NCI-H748 treated with DMSO at 0.1 percent for 48 hours (cell line): Measurements from ENCODE around the gene RING1.

ENCODE experiments used
- DNase-seq: peaks from one replicate; lab custom pipeline; 2025; lab: John Stamatoyannopoulos, UW

The RING1 gene

DNA sequence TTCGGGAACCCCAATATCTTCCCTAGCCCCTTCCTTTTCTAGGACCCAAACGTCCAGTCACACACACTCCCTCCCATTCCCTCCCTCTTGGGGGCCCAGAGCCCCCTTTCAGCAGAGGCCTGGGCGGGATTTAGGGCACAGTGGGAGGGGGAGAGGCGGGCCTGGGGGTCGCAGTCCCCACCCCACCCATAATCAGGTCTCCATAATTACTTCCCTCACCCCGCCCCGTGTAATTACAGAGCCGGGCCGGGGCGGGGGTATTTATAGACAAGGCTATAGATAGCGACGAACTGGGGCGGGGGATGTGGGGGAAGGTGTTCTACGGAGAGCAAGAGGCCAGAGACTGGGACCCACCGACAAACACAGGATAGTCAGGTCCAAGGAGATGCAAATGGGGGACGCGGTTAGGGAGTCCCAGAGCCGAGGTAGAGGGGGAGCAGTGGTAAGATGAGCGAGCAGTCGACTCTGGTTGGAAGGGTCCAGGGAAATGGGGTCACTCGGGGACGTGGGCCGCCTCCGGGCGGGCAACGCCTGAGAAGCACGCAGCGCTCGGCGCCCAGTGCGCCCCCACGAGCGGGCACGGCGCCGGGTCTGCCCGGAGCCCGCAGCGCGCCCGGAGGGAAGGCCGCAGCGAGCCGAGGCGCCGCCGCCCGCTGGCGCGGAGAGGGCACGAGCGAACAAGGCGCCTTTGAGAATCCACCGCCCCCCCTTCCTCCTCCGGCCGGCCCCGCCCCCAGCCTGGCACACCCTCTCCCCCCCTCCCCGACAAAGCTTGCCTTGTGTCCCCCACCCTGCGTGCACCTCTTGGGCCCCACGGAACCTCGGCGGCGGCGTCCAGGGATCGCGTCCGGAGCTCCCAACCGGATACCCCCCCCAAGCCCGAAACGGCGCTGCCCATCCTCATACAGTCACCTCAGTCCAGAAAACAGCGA lies 15.4 kb upstream of the RING1 start:
- DNase-seq: peak; percentile 48

DNA sequence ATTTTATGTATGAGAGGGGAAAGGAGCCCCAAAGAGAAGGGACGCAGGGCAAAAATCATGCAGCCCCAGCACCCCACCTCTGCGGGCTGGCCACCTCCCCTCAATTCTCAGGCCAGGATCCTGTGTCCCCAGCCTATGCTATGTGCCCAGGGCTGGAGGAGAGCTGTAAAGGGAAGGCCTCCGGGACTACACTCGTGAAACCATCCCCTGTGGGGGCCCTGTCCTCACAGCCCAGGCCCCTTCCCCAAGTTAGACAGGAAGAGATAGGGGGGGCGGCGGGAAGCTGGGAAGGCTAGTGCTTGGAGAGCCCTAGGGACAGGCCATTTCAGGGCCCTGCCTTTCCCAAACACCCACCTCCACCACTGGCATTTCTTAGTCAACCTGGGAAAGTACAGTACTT lies 14.7 kb upstream of the RING1 start:
- no peak for DNase-seq

DNA sequence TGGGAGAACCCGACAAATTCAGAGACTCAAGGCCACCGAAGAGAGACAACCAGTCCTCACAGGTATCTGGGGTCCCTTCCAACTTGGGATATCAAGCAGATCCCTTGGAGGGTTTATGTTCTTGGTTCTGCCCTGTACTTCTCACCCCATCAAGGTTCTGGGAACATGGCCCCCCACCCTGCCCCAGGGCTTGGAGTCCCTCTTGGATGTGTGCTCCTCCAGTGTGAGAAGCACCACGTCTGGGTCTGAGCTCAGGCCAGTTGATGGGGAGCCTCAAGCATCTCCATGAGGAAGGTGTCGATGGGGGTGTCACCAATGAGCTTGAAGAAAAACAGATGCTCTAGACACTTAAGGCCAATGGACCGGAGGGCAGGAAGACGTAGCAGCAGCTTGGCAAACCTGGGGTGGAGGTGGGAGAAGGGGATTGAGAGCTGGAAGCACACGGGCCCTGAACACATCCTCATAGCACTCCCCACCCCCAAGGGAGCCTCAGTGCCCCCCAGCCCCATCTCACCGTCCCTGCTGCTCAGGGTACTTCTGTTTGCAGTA lies 13.8 kb upstream of the RING1 start:
- no peak for DNase-seq

DNA sequence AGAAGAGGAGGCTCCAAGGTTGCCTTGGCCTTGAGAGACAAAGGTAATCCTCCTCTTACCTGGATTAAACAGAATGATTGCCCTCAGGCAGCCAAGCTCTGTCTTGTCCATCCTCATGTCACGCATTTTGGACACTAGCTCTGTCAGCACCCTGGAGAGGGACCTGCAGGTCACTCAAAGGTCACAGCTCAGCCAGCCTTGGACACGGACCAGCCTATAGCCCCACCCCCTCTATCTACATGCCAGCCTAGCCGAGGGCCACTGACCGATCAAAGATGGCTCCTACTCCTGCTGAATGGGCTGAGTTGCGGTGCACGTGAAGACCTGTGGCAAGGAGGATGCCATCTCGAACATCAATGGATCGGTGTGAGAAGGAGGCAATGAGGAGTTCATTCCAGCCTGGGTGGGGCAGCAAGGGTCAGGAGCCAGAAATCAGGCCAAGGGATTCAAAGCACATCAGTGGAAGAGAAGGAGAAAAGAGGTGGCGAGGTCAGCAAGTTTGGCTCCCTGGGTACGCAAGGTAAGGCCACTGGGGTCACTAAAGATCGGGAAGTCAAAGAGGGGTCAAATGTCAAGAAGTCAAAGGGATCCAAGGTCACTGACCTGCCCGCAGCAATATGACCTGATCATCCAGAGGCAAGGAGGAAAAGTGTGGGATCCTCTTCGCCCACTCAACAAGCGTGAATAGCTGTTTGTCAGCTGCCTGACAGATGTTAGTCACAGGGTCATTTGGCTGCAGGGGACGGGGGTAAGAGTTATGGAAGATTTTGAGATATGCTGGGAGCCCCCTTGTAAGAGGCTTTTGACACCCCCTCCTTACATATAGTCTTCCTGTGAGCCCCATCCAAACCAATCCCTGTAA lies 12.8 kb upstream of the RING1 start:
- DNase-seq: no peak

DNA sequence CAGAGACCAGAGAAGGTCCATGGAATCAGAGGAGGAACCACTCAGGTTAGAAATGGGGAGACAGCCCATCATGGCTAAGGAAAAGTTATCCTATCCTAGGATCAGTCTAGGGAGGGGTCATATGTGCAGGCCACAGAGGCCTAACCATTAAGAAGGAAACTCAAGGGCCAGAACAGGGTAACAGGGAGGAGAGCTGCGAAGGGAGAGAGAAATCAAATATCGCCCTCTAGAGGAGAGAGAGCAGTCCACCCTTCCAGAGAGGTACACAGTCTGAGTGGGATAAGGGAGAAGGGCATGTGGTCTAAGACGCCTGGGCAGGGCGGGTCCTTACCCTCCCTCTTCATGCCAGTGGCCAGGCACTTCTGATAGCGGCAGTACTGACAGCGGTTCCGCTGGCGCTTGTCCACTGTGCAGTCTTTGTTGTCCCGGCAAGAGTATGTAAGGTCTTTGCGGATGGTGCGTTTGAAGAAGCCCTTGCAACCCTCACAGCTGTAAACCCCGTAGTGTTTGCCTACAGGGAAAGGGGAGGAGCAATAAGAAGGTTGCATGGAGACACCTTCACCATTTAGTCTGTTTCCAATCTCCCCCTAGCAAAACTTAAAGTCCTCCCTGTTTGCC lies 10.8 kb upstream of the RING1 start:
- peak; percentile 83 for DNase-seq

DNA sequence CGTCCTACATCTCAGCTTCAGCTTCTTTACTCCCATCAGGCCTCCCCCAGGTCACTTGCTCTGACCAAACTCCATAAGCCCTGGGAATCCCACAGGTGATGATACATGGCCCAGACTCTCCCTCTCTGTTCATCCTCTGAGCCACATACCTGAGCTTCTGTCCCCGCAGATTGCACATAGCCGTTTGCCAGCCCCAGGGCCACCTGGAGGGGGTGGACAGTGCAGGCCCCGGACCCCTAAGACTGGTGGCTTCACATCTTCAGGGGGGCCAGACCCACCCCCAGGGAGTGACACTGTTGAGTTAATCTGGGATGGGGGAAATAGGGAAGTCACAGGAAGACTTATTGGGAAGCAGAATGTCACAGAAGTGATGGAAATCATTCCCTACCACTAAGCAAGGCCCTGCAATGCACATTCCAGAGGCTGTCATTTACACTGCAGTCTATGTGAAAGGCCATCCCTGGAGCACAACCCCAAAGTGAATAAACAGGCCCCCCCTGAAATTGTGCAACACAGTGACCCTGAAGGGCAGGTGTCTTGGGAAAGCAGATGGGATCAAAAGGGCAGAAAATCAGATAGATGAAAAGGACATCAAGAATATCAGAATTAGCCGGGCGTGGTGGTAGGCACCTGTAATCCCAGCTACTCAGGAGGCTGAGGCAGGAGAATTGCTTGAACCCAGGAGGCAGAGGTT lies 10.0 kb upstream of the RING1 start:
- DNase-seq: no peak

DNA sequence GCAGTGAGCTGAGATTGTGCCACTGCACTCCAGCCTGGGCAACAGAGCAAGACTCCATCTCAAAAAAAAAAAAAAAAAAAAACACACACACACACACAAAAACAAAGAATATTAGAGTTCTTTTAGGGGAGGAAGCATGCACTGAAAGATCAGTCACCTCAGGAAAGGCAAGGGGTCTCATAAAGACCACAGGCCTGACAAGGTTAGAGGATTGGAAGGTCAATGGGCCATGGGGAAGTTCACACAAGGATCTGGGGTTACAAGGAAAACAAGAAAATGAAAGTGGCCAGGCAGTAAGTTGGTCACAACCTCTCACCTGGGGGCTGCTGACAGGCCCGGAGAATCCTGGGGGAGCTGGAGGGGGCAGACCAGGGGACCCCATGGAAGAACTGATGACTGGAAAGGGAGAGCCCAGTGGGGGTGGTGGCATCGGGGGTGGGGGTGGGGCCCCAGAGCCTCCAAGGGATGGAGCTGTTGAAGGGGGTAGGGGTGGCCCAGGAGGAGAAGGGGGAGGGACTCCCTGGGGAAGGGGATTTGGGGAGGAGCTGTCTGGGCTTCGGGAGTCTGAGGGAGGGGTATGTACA lies 9.4 kb upstream of the RING1 start:
- no peak for DNase-seq

DNA sequence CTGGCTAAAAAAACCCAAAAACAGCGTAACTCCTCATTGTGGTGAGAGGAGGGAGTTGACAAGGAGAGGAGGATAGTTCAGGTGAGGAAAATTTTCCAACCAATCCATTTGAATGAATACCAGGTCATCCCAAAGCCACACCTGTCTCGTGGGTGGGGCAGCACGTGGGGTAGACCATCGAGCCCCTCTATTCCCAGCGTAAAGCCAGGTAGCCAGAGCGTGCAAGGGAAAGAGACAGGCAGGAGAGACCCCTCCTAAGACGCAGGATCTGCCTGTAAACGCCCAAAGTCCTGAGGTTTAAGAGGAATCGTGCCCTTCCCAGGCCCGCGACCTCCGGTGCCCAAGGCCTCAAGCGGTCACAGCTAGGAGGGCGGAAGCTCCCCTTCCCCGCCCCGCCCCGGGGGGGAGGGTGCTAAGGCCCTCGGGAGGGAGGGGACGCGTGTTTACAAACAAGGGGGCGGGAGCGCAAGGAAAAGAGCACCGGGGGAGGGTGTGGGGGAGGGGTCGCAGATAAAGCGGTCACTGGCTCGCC lies 8.5 kb upstream of the RING1 start:
- no peak for DNase-seq

DNA sequence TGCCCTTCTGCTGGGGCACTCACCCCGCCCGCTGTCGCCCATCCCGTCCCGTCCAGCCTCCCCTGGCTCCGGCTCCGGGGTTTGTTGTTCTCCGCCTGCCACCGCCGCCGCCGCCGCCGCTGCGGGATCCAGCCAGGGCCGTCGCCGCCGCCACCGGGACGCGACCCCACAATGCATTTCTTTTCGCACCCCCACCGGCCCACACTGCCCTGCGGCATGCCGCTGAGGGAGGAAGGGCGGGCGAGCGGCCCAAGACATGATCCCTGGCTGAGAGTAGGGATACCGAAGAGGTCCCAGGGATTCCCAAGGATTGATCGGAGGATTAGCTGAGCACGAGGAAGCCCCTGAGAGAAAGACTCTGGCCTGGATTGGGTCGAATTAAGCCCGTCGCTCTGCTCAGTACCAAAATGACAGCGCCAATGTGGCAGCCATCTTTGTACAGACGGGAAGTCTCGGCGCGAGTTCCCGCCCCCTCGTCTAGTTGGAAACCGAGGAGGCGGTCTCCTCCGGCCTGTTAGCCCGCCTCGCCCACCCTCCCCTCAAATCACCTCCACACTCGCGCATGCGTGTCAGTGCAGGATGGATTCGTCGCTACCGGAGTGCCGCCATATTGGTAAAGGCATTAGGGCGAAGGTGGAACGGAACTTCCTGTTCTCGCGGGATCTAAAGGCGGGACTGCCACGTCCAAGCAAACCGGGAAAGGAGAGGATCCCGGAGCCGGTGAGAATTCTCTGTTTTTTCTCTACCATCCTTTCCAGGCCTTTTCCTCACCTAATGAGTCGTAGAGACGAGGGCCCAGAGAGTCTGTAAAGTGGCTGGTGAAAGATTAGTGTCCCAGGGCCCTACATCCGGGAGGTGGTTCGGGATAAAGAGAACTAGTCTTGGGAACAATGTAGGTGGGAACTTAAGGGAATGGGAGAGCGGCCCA lies 7.8 kb upstream of the RING1 start, which contains the start of the genes RXRB and SLC39A7:
Gene RXRB, minus strand, starts transcription at position 447 of the 928 bp plus-strand sequence. Its CDS starts 189 bp downstream, at position 258.
Gene SLC39A7, plus strand, starts transcription at position 649 of the 928 bp plus-strand sequence. CDS start 379 bp downstream, outside the sequence.
- DNase-seq: peak; percentile 99

DNA sequence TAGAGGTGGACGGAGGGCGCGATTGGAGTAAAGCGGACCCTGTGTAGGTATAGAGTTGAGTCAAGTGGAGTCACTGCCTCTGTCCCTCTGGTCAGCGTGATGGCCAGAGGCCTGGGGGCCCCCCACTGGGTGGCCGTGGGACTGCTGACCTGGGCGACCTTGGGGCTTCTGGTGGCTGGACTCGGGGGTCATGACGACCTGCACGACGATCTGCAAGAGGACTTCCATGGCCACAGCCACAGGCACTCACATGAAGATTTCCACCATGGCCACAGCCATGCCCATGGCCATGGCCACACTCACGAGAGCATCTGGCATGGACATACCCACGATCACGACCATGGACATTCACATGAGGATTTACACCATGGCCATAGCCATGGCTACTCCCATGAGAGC lies 7.2 kb upstream of the RING1 start:
- no peak for DNase-seq

DNA sequence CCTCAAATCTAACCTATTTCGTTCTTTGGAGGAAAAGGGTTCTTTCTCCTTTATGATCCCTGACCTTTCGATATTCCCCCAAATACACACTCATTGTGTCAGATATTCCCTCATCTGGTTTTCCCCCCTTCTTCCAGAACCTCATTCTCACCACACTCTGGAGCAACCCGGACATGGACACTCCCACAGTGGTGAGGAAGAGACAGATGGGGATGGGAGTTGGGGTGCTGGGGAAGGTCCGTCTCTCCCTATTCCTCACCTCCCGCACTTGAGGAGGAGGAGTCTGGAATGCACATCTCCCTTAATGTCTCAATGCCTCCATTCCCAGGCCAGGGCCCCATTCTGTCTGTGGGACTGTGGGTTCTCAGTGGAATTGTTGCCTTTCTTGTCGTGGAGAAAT lies 6.4 kb upstream of the RING1 start:
- DNase-seq: no peak

DNA sequence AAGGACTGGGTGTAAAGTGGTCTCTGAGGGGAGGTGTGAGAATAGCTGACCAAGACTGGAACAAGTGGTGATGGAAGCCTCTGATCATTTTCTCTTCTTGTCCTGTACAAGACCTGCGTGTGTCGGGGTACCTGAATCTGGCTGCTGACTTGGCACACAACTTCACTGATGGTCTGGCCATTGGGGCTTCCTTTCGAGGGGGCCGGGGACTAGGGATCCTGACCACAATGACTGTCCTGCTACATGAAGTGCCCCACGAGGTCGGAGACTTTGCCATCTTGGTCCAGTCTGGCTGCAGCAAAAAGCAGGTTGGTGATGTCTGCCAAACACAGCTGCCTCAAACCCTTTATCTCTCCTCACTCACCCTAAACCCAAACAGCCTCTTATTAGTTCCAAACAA lies 5.5 kb upstream of the RING1 start:
- no peak for DNase-seq

DNA sequence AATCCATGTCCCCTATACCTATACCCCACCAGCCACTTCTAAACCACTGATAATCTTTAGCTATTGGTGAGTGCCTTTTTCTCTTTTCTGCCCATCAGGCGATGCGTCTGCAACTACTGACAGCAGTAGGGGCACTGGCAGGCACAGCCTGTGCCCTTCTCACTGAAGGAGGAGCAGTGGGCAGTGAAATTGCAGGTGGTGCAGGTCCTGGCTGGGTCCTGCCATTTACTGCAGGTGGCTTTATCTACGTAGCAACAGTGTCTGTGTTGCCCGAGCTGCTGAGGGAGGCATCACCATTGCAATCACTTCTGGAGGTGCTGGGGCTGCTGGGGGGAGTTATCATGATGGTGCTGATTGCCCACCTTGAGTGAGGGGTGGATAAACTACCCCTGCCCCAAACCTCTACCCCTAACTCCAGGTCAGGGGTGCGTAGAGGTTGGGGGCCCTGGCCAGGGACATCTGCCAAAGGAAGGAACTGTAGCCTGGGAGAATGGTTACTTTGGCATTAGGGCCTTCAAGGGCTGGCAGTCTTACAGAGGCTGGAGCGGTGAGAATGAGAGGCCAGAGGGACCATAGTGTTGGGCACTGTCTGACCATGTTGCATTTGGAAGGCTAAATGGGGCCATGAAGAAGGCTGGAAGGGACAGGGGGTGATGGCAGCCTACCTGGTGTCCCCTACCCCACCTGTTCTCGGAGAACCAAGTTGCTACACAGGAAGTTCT lies 4.7 kb upstream of the RING1 start:
- DNase-seq: no peak

DNA sequence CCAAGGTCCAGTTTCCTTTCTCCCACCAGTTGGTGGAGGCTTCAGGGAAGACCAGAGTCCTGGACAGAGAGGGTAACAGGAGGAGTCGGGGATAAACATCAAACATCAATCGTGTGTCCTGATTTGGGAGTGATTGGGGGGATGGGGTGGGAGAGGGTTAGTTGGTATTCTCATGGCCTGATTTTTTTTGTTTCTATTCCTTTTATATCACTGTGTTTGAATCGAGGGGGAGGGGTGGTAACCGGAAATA lies 4.2 kb upstream of the RING1 start:
- no peak for DNase-seq

DNA sequence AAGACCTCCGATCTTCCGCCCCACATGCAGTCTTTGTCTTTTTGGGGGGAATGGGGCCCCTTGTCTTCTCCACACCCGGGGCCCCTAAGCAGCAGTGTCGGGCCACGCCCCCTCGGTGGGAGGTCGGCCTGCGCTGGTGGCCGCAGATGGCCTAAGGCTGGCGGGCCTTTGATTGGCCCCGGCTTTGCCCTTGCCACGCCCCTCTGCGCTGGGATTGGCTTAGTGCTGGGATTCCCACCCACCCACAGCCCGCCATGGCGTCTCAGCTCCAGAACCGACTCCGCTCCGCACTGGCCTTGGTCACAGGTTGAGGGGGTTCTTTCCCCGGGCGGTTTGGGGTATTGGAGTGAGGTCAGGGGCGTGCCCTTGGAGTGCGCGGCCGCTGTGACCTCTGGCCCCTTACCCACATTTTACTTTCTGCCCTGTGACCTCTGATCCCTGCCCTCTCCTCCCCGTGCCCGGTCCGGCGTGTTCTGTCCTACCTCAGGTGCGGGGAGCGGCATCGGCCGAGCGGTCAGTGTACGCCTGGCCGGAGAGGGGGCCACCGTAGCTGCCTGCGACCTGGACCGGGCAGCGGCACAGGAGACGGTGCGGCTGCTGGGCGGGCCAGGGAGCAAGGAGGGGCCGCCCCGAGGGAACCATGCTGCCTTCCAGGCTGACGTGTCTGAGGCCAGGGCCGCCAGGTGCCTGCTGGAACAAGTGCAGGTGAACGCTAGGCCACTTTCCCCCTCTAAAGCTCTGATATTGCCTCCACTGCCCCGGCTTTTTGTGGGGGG lies 3.7 kb upstream of the RING1 start, which contains the start of gene HSD17B8:
Gene HSD17B8, plus strand, starts transcription at position 241 of the 776 bp plus-strand sequence. Its CDS starts 14 bp downstream, at position 255.
- DNase-seq: peak; percentile 88

DNA sequence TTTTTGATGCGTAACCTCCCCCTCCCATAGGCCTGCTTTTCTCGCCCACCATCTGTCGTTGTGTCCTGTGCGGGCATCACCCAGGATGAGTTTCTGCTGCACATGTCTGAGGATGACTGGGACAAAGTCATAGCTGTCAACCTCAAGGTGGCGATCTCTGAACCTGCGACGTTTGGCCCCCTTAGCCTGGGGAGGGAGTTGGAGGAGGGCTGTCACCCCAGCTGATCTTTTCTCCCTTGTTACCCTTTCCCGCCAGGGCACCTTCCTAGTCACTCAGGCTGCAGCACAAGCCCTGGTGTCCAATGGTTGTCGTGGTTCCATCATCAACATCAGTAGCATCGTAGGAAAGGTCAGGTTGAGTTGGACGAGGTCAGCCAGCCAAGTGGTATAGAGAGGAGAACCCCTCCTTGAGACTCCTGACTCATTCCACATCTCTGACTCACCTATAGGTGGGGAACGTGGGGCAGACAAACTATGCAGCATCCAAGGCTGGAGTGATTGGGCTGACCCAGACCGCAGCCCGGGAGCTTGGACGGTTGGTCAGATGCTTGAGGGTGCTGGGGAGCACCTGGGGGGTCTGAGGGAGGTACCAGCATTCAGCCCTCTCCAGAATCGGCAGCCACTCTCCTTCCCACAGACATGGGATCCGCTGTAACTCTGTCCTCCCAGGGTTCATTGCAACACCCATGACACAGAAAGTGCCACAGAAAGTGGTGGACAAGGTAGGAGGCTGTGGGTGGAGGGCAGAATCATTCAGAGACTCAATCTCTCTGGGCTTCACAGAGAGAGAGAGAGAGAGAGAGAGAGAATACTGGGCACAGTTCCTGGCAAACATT lies 2.9 kb upstream of the RING1 start:
- no peak for DNase-seq
